Measurements from ENCODE around the gene ARL11. TPM values are rescaled to one million over a fixed set of nuclear protein-coding genes. Genes with fewer than 3 reads are reported as not detected.
"Not testable (repeated sequence)": the region's sequence is repeated elsewhere in the genome, so short reads cannot be mapped to it uniquely, and the experiment has no call there.

Gene ARL11
- total RNA-seq (2014; rRNA removed; shearing (Covaris generic)): not detected in 2 replicates

- DNase-seq (ENCODE audit: low read depth): no peak
These were observed at the start of gene ARL11 for GRCh38 chr13:49627831-49628652. ARL11 (plus strand) TSS chr13:49628507; CDS start chr13:49630448, 1,941 bp downstream.

GRCh38 chr13:49579501-49579900 is 48.8 kb upstream of the ARL11 start:
- DNase-seq (ENCODE audit: low read depth): no peak

- no peak for DNase-seq (ENCODE audit: low read depth)
These were observed 47.2 kb upstream of the ARL11 start for GRCh38 chr13:49580980-49581680.

- no peak for DNase-seq (ENCODE audit: low read depth)
These were observed 43.5 kb upstream of the ARL11 start for GRCh38 chr13:49584771-49585182.

GRCh38 chr13:49585220-49586157 is 42.8 kb upstream of the ARL11 start, which contains the start of gene RCBTB1:
RCBTB1 (minus strand) TSS chr13:49585558; CDS start chr13:49567279, 18,279 bp downstream.
- DNase-seq (ENCODE audit: low read depth): peak; percentile 75

- DNase-seq (ENCODE audit: low read depth): no peak
These were observed 41.6 kb upstream of the ARL11 start for GRCh38 chr13:49586717-49587116.

GRCh38 chr13:49587311-49587847 is 40.9 kb upstream of the ARL11 start:
- DNase-seq (ENCODE audit: low read depth): peak; percentile 8

GRCh38 chr13:49590714-49591113 is 37.6 kb upstream of the ARL11 start:
- DNase-seq (ENCODE audit: low read depth): not testable (repeated sequence)

- not testable (repeated sequence) for DNase-seq (ENCODE audit: low read depth)
These were observed 34.4 kb upstream of the ARL11 start for GRCh38 chr13:49593876-49594275.

- no peak for DNase-seq (ENCODE audit: low read depth)
These were observed 33.7 kb upstream of the ARL11 start for GRCh38 chr13:49594576-49594975.

- no peak for DNase-seq (ENCODE audit: low read depth)
These were observed 32.1 kb upstream of the ARL11 start for GRCh38 chr13:49596221-49596620.

- DNase-seq (ENCODE audit: low read depth): no peak
These were observed 31.2 kb upstream of the ARL11 start for GRCh38 chr13:49597043-49597641.

- no peak for DNase-seq (ENCODE audit: low read depth)
These were observed 26.3 kb upstream of the ARL11 start for GRCh38 chr13:49602005-49602404.

- DNase-seq (ENCODE audit: low read depth): not testable (repeated sequence)
These were observed 25.7 kb upstream of the ARL11 start for GRCh38 chr13:49602615-49603014.

- DNase-seq (ENCODE audit: low read depth): no peak
These were observed 23.7 kb upstream of the ARL11 start for GRCh38 chr13:49604570-49604969.

GRCh38 chr13:49606747-49607648 is 21.3 kb upstream of the ARL11 start:
- DNase-seq (ENCODE audit: low read depth): peak; percentile 84

- no peak for DNase-seq (ENCODE audit: low read depth)
These were observed 20.5 kb upstream of the ARL11 start for GRCh38 chr13:49607761-49608160.

GRCh38 chr13:49608651-49609331 is 19.5 kb upstream of the ARL11 start:
- no peak for DNase-seq (ENCODE audit: low read depth)

GRCh38 chr13:49610176-49610575 is 18.1 kb upstream of the ARL11 start:
- peak; percentile 11 for DNase-seq (ENCODE audit: low read depth)
